H9 (cell line): ENCODE measurements around the gene TEK. TPM values are rescaled to one million over a fixed set of nuclear protein-coding genes. Genes with fewer than 3 reads are reported as not detected.

Source experiments
- DNase-seq: peaks from one replicate; pipeline ENCODE4 v3.0.0-alpha.2; 2017
- H2AFZ ChIP-seq: one replicate; pipeline ENCODE4 v1.6.1; 2013; ENCODE audit warnings: mild to moderate bottlenecking, low read length, control low read depth, moderate library complexity
- H2AK5ac ChIP-seq: 2 replicates; pipeline ENCODE4 v1.6.1; 2013; ENCODE audit warnings: low read length, control low read depth, mixed read lengths; ENCODE audit not compliant: insufficient read length
- H2BK120ac ChIP-seq: one replicate; pipeline ENCODE4 v1.6.1; 2013; ENCODE audit warnings: low read depth, mild to moderate bottlenecking, low read length, control low read depth, inconsistent platforms; ENCODE audit not compliant: poor library complexity, severe bottlenecking
- H2BK12ac ChIP-seq: 2 replicates; pipeline ENCODE4 v1.6.1; 2013; ENCODE audit warnings: low read length, control low read depth, mixed read lengths, low read depth; ENCODE audit not compliant: insufficient read length
- H2BK15ac ChIP-seq: 2 replicates; pipeline ENCODE4 v1.6.1; 2013; ENCODE audit warnings: low read depth, low read length, control low read depth
- H2BK20ac ChIP-seq: one replicate; pipeline ENCODE4 v1.6.1; 2013; ENCODE audit warnings: low read depth, mild to moderate bottlenecking, low read length, control low read depth, inconsistent platforms; ENCODE audit not compliant: poor library complexity, severe bottlenecking
- H2BK5ac ChIP-seq: 2 replicates; pipeline ENCODE4 v1.6.1; 2013; ENCODE audit warnings: low read length, control low read depth, mixed read lengths; ENCODE audit not compliant: insufficient read length
- H3K14ac ChIP-seq: 2 replicates; pipeline ENCODE4 v1.6.1; 2013; ENCODE audit warnings: low read length, control low read depth; ENCODE audit not compliant: insufficient read depth
- H3K18ac ChIP-seq: 2 replicates; pipeline ENCODE4 v1.6.1; 2013; ENCODE audit warnings: low read depth, mild to moderate bottlenecking, mixed read lengths, low read length, control low read depth; ENCODE audit not compliant: insufficient read length
- H3K23ac ChIP-seq: 2 replicates; pipeline ENCODE4 v1.6.1; 2013; ENCODE audit warnings: low read length, control low read depth, mixed read lengths, low read depth; ENCODE audit not compliant: insufficient read length
- H3K23me2 ChIP-seq: 2 replicates; pipeline ENCODE4 v1.6.1; 2013; ENCODE audit warnings: low read depth, mild to moderate bottlenecking, mixed read lengths, low read length, control low read depth; ENCODE audit not compliant: insufficient read length, poor library complexity, severe bottlenecking
- H3K27ac ChIP-seq: 2 replicates; pipeline ENCODE4 v1.5.1; 2013; ENCODE audit warnings: low read length, control low read depth, mixed read lengths, low read depth; ENCODE audit not compliant: insufficient read length
- H3K27me3 ChIP-seq: 2 replicates; pipeline ENCODE4 v1.6.1; 2013; ENCODE audit warnings: low read length, control low read depth, inconsistent platforms; ENCODE audit not compliant: insufficient read depth
- H3K4ac ChIP-seq: 2 replicates; pipeline ENCODE4 v1.6.1; 2013; ENCODE audit warnings: low read depth, mild to moderate bottlenecking, control low read depth, inconsistent platforms, low read length, moderate library complexity
- H3K4me1 ChIP-seq: 2 replicates; pipeline ENCODE4 v1.6.1; 2013; ENCODE audit warnings: low read length, control low read depth, inconsistent platforms; ENCODE audit not compliant: insufficient read depth
- H3K4me2 ChIP-seq: 2 replicates; pipeline ENCODE4 v1.6.1; 2013; ENCODE audit warnings: low read length, control low read depth, mixed read lengths; ENCODE audit not compliant: insufficient read length, insufficient read depth
- H3K56ac ChIP-seq: 2 replicates; pipeline ENCODE4 v1.6.1; 2013; ENCODE audit warnings: low read depth, mild to moderate bottlenecking, mixed read lengths, low read length, control low read depth; ENCODE audit not compliant: insufficient read length
- H3K79me1 ChIP-seq: 2 replicates; pipeline ENCODE4 v1.6.1; 2013; ENCODE audit warnings: low read depth, mild to moderate bottlenecking, moderate library complexity, low read length, control low read depth, inconsistent platforms; ENCODE audit not compliant: insufficient read depth, poor library complexity, severe bottlenecking
- H3K79me2 ChIP-seq: 2 replicates; pipeline ENCODE4 v1.6.1; 2013; ENCODE audit warnings: low read length, control low read depth, inconsistent platforms; ENCODE audit not compliant: insufficient read depth
- H3K9ac ChIP-seq: 2 replicates; pipeline ENCODE4 v1.6.1; 2013; ENCODE audit warnings: low read length, control low read depth, mixed read lengths; ENCODE audit not compliant: insufficient read length; ENCODE audit errors: extremely low read depth
- H3K9me3 ChIP-seq: one replicate; pipeline ENCODE4 v1.6.1; 2013; ENCODE audit warnings: low read depth, low read length, inconsistent platforms; ENCODE audit not compliant: control insufficient read depth
- H3T11ph ChIP-seq: one replicate; pipeline ENCODE4 v1.6.1; 2013; ENCODE audit warnings: mild to moderate bottlenecking, low read length, control low read depth, inconsistent platforms
- H4K20me1 ChIP-seq: one replicate; pipeline ENCODE4 v1.6.1; 2013; ENCODE audit not compliant: control insufficient read depth, insufficient read length, insufficient read depth
- H4K5ac ChIP-seq: 2 replicates; pipeline ENCODE4 v1.6.1; 2013; ENCODE audit warnings: low read depth, mild to moderate bottlenecking, mixed read lengths, low read length, control low read depth; ENCODE audit not compliant: insufficient read length
- H4K8ac ChIP-seq: replicated peaks from 2 replicates; pipeline ENCODE4 v1.6.1; 2013; ENCODE audit warnings: low read length, control low read depth, mixed read lengths, low read depth; ENCODE audit not compliant: insufficient read length
- H4K91ac ChIP-seq: 2 replicates; pipeline ENCODE4 v1.6.1; 2013; ENCODE audit warnings: low read depth, mild to moderate bottlenecking, moderate library complexity, mixed read lengths, low read length, control low read depth; ENCODE audit not compliant: insufficient read length
- H3K27ac Mint-ChIP-seq, 3 experiments: 2 replicates in 2 of 3; 3 replicates in 1 of 3; pipeline ENCODE4 v1.8.0; 2020 to 2021; ENCODE audit warnings: mixed read lengths in 3 of 3, mild to moderate bottlenecking in 1 of 3, moderate library complexity in 1 of 3
- H3K27me3 Mint-ChIP-seq: 2 replicates; pipeline ENCODE4 v1.8.0; 2021; ENCODE audit warnings: low read depth, mild to moderate bottlenecking, moderate library complexity, mixed read lengths
- H3K36me3 Mint-ChIP-seq, 3 experiments: 2 replicates in 2 of 3; 3 replicates in 1 of 3; pipeline ENCODE4 v1.8.0; 2020 to 2021; ENCODE audit warnings: low read depth in 3 of 3, mixed read lengths in 3 of 3; ENCODE audit not compliant: insufficient read depth in 1 of 3
- H3K4me1 Mint-ChIP-seq, 2 experiments: 2 replicates each; pipeline ENCODE4 v1.8.0; 2020; ENCODE audit warnings: mixed read lengths in 2 of 2
- H3K4me3 Mint-ChIP-seq, 2 experiments: 2 replicates in 1 of 2; 3 replicates in 1 of 2; pipeline ENCODE4 v1.8.0; 2020 to 2021; ENCODE audit warnings: mild to moderate bottlenecking in 2 of 2, mixed read lengths in 2 of 2, moderate library complexity in 1 of 2
- H3K9me3 Mint-ChIP-seq, 2 experiments: 2 replicates in 1 of 2; 3 replicates in 1 of 2; pipeline ENCODE4 v1.8.0; 2020; ENCODE audit warnings: mild to moderate bottlenecking in 2 of 2, mixed read lengths in 2 of 2, moderate library complexity in 1 of 2
- CTCF ChIP-seq: fragments of 200-600 bp; sonication (generic); conservative IDR thresholded peaks from 3 replicates; pipeline ENCODE4 v1.8.0; 2021; ENCODE audit warnings: antibody characterized with exemption, mild to moderate bottlenecking
- WGBS: extraction: QIAGEN DNeasy Blood & Tissue Kit; methylation state at CpG from one replicate; pipeline ENCODE4 v1.1.7; 2013; ENCODE audit warnings: missing lambda C conversion rate, low lambda C conversion rate, mixed read lengths; ENCODE audit not compliant: insufficient read length; ENCODE audit errors: extremely low coverage; 5-methylcytosine and 5-hydroxymethylcytosine counted together
- total RNA-seq: library from RNA; stranded (reverse); gene quantifications from 2 replicates; pipeline ENCODE4 v1.2.1, GENCODE V29; 2021

TEK gene
- total RNA-seq, 1 experiment from 2014 or later: 1.8 TPM

- no peak overlapping the region for H3T11ph ChIP-seq
- H4K91ac ChIP-seq: no peak overlapping the region
- Mint-ChIP-seq H3K36me3 (no peaks in the 10 kb centered on the region), H3K27ac (no peak overlapping the region), H3K4me3 (no peak overlapping the region), H3K9me3 (no peaks in the 10 kb centered on the region), H3K4me1 (peaks cover 0 to 7% of the 10 kb centered on the region in 2 experiments; a peak in 2 of 4 replicates), H3K27me3 (no peaks in the 10 kb centered on the region)
- H3K9ac ChIP-seq: no peak overlapping the region
- no peaks in the 10 kb centered on the region for H3K9me3 ChIP-seq
- H3K18ac ChIP-seq: no peak overlapping the region
- H3K23me2 ChIP-seq: no peaks in the 10 kb centered on the region
- no peaks in the 10 kb centered on the region for H3K79me1 ChIP-seq
- H3K23ac ChIP-seq: no peak overlapping the region
- no peak overlapping the region for H2BK120ac ChIP-seq
- H3K4me1 ChIP-seq: peaks cover 3% of the 10 kb centered on the region; the same call in 1 of the 2 replicates
- no peak overlapping the region for H2AK5ac ChIP-seq
- H2AFZ ChIP-seq: no peak overlapping the region
- no peak overlapping the region for H3K4ac ChIP-seq
- no peak overlapping the region for H3K14ac ChIP-seq
- H4K5ac ChIP-seq: no peak overlapping the region
- no peaks in the 10 kb centered on the region for H3K79me2 ChIP-seq
- TF ChIP-seq CTCF: no peak
- H3K27ac ChIP-seq: no peak overlapping the region
- H2BK5ac ChIP-seq: no peak overlapping the region
- H3K56ac ChIP-seq: no peak overlapping the region
- H3K4me2 ChIP-seq: no peak overlapping the region
- H2BK20ac ChIP-seq: no peak overlapping the region
- no peaks in the 10 kb centered on the region for H4K20me1 ChIP-seq
- H4K8ac ChIP-seq: no peak overlapping the region
- H2BK12ac ChIP-seq: no peak overlapping the region
- no CpG with 5 or more reads among the region's 2 CpGs for WGBS
- no peaks in the 10 kb centered on the region for H3K27me3 ChIP-seq
- H2BK15ac ChIP-seq: no peak overlapping the region
- DNase-seq: no peak
Measured at GRCh38 chr9:27272103-27272502, 163.1 kb downstream of the TEK start.
